ENCODE measurements around the gene ARMC12. TPM values are rescaled to one million over a fixed set of nuclear protein-coding genes. Genes with fewer than 3 reads are reported as not detected.
A peak's percentile ranks its signal among the peaks of the same experiment; 100 is the strongest.

The ARMC12 gene
- total RNA-seq, 4 donors from 2014 or later = 0.40 to 2.4 (median 1.4) TPM

DNA sequence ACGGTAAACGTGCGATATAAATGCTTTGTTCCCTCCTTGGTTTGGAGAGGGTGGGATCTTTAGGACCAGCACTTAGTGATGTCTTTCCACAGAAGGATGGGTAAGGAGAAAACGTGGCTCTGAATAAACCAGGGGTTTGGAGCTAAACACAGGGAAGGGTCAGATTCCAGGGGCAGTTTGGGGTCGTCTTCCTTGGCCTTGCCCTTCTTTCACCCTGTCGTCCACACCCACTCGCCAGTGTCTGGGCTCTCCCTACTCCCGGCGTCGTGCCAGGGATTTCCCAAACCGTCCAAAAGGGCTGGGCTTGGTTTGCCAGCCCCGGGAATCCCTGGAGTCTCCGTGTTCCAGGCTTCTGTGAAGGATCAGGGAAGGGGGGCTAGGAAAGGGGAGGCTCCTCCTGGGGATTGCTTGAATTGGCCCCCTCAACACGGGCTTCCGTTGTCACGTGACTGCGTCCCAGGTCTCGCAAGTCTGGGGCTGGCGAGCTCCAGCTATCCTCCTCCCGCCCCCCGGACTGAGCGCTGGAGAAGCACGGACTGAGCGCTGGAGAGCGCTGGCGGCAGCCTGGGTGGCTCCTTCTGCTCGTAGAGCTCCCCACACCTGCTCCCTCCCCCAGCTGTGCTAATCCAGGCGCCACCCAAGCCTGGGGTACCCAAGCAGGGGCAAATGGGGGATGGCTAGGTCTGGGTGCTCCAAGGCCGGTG is 9.4 kb upstream of the ARMC12 start:
- Histone ChIP-seq H3K36me3 (no peaks in the 10 kb centered on the region), H3K4me3 (replicated peaks in 1 of 3) (peak overlapping the region in 1 of 3 donors; percentile 28), H3K4me1 (peaks cover 82 to 93% of the 10 kb centered on the region in 2 donors), H3K27ac (peak overlapping the region; percentile 99 to 100 (median 99)), H3K27me3 (no peaks in the 10 kb centered on the region), H3K9me3 (no peaks in the 10 kb centered on the region)
- 10 to 11% methylated on average over 12 to 13 of the region's 29 CpGs for WGBS, 2 donors
- intact Hi-C loops (cut with DNase I) = loop anchor here (5.0 kb wide), 1 partner anchor 35 kb away; no protein-coding TSS in a partner anchor
- TF ChIP-seq CTCF (IDR thresholded peaks at IDR 0.05) (peak in 2 of 6 experiments; percentile 18 to 21), POLR2A (IDR thresholded peaks at IDR 0.05) (no peak)
- DNase-seq = peak; percentile 96 to 98

DNA sequence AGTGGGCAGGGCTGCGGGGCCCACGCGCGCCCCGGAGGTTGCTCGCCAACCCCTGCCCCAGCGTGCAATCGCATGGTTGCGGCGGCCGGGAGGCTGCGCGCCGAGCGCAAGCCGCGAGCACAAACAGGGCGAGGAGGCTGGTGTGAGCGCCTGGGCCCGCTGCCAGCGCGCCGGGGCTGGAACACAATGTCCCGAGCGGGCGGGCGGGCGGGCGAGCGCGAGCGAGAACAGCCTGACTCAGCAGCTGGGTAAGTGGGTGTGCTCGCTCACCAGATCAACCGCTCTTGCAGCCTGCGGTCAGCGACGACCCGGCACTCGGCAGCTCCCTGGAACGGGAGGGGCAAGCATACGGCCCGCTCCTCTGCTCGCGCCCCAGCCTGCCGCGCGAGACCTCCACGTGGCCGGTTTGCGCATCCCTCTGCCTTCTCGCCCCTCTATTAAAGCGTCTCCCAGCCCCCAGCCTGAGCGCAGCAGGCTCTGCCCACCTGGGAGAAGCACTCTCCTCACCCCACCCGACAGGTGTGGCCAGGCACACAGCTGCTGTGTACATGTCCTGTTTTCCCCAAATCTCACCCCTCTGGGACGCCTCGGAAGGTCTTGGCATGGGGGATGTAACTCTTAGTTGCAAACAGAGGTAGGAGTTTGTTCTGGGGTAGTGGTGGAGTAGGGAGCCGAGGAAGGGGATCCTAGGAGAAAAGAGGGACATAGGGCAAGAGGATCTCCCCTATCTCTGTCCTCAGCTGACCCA is 8.7 kb upstream of the ARMC12 start:
- Histone ChIP-seq H3K4me3 (replicated peaks in 1 of 3) (peak overlapping the region in 1 of 3 donors; percentile 28), H3K4me1 (peaks cover 82 to 93% of the 10 kb centered on the region in 2 donors), H3K27me3 (no peaks in the 10 kb centered on the region), H3K9me3 (no peaks in the 10 kb centered on the region), H3K27ac (peak overlapping the region; percentile 99 to 100 (median 99)), H3K36me3 (no peaks in the 10 kb centered on the region)
- TF ChIP-seq POLR2A (IDR thresholded peaks at IDR 0.05) = peak; percentile 52 to 81
- peak in 2 of 6 experiments; percentile 8 to 19 for TF ChIP-seq CTCF (IDR thresholded peaks at IDR 0.05)
- peak; percentile 96 to 97 for DNase-seq
- 3 to 5% methylated on average over 19 to 26 of the region's 57 CpGs for WGBS, 2 donors
- intact Hi-C loops (cut with DNase I) = loop anchor here (5.0 kb wide), 1 partner anchor 36 kb away; no protein-coding TSS in a partner anchor

DNA sequence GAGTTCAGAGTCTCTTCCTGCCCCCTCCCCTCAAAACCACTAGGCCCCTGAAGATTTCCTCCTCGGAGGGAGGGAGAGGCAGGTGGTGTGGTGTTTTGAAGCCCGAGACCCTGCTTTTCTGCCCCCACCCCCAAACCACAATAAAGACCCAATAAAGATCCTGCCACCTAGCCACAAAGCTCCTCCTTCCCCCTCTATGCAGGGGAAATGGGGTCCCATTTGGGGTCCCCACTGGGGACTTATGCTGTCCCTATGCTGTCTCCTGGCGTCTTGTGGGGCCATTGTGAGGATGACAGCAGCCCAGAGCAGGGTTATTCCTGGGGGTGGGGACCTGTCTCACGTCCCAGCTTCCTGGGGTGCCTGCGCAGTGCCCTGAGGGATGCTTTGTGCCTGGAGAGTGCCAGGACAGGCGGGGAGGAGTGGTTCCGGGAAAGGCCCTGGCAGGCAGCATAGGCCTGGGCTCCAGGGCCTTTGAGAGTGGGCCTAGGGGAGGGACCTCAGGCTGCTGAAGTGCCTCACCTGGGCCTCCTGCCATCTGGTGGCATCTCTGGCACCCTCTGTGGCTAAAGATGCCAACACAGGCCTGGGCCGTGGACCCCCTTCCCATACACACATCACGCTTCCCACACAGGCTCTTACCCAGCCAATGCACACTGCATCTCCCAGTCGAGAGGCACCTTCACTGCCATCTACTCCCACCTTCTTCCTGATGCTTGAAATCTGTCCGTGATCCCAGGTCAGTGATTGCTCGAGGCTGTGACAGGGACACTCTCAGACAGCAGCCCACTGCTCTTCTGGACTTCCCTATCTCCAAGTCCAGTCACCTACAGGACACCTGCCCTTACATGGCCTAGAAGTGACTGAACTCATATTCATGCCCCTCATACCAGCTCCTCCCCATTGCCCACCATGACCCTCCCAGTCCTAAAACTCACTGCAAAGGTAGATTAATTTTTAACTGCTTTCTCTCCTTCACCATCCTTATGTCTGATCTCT is 7.9 kb upstream of the ARMC12 start:
- intact Hi-C loops (cut with DNase I) = loop anchor here (5.0 kb wide), 1 partner anchor 37 kb away; no protein-coding TSS in a partner anchor
- TF ChIP-seq CTCF (IDR thresholded peaks at IDR 0.05) = peak in 4 of 6 experiments; percentile 17 to 30 (median 29)
- TF ChIP-seq POLR2A (IDR thresholded peaks at IDR 0.05) = peak; percentile 68 to 93
- peak; percentile 96 to 97 for DNase-seq
- Histone ChIP-seq H3K4me3 (replicated peaks in 1 of 3) (no peak overlapping the region), H3K27me3 (no peaks in the 10 kb centered on the region), H3K27ac (peak overlapping the region; percentile 99 to 100 (median 99)), H3K36me3 (no peaks in the 10 kb centered on the region), H3K9me3 (no peaks in the 10 kb centered on the region), H3K4me1 (peaks cover 81 to 93% of the 10 kb centered on the region in 2 donors)
- 40 to 60% methylated on average over 10 to 12 of the region's 12 CpGs for WGBS, 2 donors

DNA sequence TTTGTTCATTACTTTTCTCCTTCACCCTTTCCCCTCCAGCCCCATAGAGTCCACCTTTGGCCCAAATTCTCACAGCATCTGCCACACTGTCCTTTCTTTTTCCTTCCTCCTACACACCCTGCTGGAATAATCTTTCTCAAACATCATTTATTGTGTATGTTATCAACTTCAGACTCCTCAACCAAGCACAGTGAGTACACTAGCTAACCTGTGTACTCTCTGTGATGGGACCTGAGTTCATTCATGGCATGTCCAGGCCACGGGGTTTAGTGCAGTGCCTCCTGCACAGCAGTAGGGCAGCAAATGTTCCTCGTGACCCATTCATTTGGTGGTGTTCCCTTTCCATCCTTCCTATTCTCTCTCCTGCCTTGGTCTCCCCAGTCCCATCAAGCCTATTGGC is 7.1 kb upstream of the ARMC12 start:
- 44 to 67% methylated on average over 2 of the region's 2 CpGs for WGBS, 2 donors
- H3K36me3 ChIP-seq = no peaks in the 10 kb centered on the region
- peaks cover 81 to 87% of the 10 kb centered on the region in 2 donors for H3K4me1 ChIP-seq
- H3K9me3 ChIP-seq = no peaks in the 10 kb centered on the region
- intact Hi-C loops (cut with DNase I) = loop anchor here (5.0 kb wide), 1 partner anchor 37 kb away; no protein-coding TSS in a partner anchor
- H3K27ac ChIP-seq = peak overlapping the region; percentile 99 to 100 (median 99)
- no peak for DNase-seq
- no peak overlapping the region for H3K4me3 ChIP-seq (replicated peaks in 1 of 3)
- TF ChIP-seq POLR2A (IDR thresholded peaks at IDR 0.05) (no peak), CTCF (IDR thresholded peaks at IDR 0.05) (no peak)
- H3K27me3 ChIP-seq = no peaks in the 10 kb centered on the region

Data from thyroid gland (tissue), 4 donors.